HG03103 (cell line): ENCODE results near the gene GTF3C4.

Experiments
- ATAC-seq: cut with Tn5 transposase; IDR thresholded peaks from one replicate; pipeline ENCODE4 v1.9.1; 2021; ENCODE audit warnings: low read depth; ENCODE audit not compliant: unreplicated experiment

GTF3C4 gene

DNA sequence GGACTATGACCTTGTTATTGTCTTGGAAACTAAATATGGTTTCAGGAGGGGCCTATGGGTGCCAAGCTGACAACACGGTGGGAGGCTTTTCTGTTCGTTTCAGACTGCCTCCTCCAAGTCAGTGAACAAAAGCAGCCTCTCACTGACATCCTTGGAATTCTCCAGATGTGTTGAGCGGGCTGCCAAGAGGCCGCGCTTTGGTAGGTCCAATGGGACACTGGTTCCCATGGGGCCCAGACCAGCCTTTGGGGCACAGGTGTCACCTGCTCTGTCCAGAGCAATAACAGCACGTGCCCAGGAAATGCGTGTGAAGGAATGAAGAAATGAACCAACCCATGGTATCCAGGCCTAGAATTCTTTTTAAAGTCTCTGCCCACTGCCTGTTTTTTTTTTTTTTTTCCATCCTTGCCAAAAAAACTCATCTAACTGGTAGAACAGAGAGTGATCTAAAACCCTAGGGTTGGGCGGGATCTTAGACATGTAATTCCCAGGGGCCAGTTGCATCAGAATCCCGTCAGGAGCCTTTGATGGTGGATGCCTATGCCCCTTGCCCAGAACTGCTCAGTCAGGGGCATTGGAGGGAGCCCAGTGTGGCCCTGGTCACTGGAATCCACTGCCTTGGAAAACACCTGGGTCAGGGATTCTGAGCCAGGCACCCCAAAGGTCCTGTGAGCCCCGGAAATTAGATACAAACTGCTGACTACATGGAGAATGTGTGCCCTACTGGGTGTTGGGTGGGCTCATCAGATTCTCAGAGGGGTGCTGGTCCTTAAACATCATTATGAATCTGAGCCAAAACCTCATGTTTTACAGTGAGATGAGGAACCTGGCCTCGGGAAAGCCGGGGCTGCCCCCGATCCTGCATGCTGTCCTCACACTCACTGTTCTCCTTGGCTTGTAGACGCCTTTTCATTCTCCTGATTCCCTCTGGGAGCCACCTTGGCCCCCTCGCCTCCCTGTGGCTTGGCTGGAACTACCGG, 60.1 kb downstream of the GTF3C4 start:
- ATAC-seq, result no peak

DNA sequence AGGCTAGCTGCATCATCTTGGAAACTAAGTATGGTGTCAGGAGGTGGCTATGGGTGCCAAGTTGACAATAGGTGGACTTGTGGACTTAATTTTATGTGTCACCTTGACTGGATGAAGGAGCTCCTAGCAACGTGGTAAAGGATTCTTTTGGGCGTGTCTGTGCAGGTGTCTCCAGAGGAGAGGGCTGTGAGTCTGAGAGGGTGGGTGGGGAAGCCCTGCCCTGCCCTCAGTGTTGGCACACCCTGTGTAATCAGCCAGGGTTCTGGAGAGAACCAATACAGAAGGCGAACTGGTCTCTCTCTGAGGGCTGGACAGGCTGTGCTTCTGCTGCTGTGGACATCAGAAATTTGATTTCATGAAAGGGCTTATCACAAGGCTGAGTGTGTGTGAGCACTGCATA, 61.0 kb downstream of the GTF3C4 start:
- no peak for ATAC-seq

DNA sequence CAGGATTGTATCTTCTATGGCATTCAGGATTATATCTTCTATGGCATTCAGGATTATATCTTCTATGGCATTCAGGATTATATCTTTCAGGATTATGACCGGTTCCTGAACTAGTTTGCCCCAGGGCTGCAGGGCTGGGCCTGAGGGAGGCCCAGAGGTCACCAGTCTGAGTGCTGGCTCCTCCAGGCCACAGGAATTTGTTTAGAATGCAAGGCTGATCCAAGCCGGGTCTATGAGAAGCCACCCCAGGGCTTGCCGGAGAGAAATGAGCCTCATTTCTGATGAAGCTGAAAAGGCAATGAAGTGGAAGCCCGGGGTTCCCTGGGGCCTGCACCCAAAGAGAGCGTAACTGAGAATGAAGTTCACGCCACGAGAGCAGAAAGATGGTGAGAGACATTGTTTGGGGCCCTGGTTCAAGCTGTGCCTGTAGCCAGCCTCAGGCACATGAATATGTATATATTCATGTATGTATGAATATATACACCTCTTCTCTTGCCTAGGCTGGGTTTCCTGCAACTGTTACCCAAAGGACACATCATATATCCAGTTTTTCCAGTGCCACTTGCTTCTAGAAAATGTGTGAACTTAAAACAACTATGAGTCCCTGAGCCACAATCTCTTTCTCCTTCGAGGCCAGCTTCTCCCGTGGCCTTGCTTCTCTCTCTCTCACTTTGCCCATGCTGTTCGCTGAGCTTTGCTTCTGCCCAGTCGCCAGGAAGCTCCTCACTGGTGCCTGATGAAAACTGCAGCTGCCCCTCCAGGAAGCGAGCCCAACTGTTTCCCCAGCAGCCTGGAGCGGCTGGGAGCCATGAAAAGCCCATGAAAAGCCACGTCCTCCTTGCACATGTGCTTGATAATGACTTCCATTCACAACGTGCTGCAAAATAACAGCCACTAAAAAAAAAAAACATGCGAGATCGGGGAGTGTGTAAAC, 62.3 kb downstream of the GTF3C4 start:
- ATAC-seq, result no peak

DNA sequence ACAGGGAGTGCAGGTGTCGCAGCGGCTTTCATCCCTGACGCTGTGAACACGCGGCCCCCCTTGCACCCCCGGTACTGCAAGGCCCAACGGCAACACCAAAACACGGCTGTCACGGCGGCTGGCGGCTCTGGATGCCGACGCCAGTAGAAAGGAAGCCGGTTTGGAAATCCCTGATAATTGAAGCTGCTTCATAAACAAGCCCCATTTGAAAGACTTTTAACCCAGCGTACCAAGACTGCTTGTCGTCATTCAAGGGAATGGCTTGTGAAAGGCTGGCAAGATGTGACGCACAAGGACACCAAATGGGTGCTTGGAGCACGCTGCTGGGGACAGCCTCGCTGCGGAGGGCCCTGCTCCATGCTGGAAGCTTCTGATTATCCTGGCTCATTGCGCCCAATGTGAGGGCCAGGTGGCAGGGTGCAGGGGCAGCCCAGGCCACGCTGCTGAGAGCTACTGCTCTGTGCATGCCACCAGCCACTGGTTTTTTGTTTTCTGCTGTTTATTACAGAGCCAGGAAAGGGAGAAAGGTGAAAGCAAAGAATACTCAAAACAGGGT, 63.1 kb downstream of the GTF3C4 start:
- no peak for ATAC-seq

DNA sequence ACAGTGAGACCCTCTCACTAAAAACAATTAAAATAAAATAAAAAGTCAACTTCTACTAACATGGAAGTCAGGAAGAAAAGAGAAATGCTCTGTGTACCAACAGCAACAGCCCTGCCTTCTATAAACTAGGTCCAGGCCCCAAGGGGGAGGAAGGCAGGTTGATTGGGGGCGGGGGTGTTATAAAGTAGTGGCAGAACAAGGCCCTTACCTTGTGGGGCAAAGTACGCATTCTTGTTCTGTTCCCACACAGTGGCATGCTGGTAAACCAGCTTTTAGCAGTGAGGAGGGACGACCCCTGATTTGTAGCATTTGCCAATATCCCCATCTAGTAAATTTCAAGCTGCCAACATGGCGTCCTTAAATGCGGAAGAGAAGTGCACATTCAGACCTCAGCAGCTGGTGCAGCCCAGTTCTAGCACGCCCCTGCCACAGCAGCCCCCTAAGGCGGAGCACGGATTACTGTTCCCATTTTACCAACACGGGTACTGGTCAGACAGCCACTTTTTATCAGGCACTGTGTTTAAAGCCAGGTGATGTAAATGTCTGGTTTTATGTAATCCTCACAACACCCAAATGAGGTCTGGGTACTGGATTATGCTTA, 69.5 kb downstream of the GTF3C4 start:
- no peak for ATAC-seq

DNA sequence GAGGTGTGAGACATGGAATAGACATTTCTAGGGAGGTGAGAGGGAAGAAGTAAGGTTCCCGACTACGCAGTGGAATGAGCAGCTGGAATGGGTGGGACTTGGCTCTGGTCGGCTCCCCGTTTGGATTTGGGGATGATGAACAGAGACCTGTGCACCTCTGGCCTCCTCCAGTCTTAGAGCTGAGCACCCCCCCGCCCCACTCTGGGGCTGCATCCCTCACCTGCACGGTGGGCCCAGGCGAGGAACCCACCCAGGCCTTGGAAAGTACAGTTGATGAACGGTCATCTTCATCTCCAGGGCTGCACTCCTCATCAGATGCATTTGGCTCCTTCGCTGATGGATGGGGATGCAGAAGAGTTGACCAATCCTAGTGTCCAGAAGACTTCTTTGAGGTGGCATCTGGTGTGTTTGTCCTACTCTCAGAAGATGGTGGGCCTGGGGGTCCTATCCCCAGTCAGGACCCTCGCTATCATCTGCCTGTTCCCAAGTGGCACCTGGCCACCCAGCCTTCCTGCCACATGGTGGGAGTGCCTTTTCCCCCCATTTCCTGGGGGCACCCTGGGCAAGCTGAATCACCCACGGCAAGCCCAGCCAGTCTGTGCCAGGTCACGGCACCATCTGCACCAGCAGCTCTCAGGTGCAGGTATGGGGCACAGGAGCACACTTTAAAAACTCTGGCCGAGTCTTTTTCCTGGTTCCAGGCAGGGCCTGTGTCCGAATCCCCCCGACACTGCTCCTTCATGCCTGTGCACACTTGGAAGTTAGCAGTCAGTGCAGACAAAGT, 70.5 kb downstream of the GTF3C4 start:
- ATAC-seq, result no peak

DNA sequence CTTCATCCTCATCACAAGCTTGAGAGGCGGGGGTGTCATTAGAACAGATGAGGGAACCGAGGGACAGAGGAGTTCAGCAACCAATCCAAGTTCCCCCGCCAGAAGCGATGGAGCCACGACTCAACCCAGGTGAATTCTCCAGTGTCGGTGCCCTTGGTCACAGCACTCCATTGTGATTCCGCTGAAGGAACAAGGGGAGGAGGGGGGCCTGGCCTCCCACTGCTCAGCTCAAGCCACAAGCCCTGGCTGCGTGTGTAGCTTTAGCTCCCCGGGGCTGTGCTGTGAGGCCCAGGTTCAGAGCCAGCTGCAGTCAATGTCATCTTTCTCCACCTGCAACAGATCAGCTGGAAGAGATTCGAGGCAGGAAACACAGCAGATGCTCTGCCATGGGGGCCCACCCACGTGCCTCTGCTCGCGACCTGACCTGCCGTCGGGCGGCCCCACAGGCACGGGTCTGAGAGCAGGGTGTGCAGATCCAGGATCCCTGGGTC, 72.6 kb downstream of the GTF3C4 start:
- ATAC-seq, result no peak

DNA sequence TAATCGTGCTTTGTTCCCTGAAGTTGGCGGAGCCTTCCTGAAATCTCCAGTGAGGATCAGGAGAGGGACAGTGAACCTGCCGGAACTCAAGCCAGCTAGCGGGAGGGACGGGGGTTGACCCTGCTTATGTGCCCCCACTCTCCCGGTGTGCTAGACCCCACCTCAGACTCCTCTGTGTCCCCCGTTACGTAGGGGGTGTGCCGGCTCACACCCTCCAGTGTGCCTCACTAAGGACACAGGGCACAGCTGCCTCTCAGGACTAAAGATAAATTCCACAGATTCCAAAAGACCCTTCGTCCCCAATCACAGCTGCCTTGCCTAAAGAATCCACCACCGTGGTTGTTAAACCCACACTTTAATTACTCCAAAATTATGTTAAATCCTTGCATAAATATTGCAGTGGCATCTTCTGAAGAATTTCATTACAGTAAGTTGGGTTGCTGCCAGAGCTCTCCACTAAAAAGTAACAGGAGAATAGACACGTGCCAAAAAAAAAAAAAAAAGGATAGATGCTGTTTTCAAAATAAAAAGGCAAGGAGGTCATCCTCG, 73.7 kb downstream of the GTF3C4 start:
- ATAC-seq, result no peak
